Stimulated activated CD4-positive, alpha-beta T cell treated with anti-CD3 and anti-CD28 coated beads, Interleukin-15, amount 100 ng/mL, for 48 hours (primary cell): Measurements from ENCODE around the gene RASSF4.

Experiments used
- DNase-seq, 2 donors: peaks; one replicate each; pipeline ENCODE4 v3.0.0-alpha.2; 2020; ENCODE audit warnings: low read depth in 2 of 2

Gene RASSF4

DNA sequence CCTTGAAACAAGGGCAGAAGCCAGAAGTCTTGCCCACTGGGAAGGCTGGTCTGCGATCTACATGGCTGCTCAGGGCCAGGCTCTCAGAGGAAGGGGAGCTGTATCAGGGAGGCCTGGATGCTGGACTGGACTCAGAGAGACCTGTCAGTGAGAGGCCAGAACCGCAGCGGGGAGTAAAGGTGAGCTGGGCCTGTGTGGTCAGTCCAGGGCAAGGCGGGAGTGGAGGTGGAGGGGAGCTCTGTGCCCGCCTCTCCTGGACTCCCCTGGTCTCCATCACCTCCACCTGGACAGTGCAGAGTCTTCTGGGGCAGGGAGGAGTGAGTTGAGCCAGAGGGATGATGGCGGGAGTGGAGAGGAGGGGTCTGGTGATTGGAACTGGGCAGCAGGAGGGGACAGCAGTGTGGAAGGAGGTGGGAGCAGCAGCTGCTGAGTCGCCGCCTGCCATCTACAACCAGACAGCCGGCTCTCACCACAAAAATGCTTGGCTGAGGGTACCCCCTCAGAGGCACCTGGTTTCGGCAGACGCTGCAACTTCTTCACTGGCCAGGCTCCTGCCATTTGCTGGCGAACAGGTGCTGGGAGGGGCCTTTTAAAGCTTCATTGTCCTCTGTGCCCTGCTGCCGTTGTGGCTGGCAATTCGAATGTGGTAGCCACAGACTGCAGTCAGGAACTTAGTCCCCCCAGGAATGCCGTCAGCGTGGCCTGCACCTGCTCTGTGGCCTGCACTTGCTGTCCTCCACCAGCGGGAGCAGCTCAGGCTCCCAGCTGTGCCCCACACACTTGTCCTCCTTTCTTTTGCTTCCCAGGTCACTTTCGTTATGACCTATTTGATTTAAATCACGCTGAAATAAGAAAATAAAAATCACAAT, 3.5 kb downstream of the RASSF4 start:
- no peak for DNase-seq

GRCh38 chr10:44963772-44964633, 4.4 kb downstream of the RASSF4 start:
- DNase-seq, result no peak

DNA sequence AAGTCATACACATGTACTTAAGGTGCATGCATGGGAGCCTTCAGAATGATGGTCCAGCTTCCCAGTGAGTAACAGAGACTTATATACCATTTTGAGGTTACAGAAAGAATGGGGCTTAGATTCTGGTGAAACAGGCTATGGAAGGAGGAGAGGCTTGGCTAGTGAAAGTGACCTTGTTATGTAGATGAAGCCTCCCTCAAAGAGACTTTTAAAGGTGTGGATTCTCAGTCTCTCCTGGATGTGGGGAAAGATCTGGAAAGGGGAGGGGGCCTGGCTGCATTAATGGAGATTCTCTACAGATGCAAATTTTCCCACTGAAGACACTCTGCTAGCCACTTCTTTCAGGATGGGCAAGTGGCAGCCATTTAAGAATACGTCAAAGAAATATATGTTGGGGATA, 5.5 kb downstream of the RASSF4 start:
- DNase-seq, result no peak

DNA sequence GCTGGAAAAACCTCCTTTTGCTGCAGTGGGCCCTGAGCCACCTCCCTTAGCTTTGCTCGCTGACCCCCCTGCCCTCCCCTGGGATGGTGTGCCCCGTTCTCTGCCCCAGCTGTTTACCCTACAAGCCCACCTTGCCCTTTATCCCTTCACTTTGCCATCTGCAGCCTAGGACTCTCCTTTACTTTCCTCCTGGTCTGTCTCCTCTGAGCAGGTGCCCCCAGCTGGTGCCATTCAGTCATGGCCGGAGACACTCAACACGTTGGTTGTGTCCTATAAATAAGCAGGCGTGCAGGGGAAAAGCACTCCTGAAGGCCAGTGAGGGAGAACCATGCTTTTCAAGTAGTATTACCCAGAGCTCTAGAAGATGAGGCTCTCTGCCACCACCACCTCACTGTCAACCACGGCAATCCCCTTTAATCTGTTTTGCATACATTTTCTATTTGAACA, 6.1 kb downstream of the RASSF4 start:
- no peak for DNase-seq

GRCh38 chr10:44966129-44966815, 6.7 kb downstream of the RASSF4 start:
- no peak for DNase-seq

DNA sequence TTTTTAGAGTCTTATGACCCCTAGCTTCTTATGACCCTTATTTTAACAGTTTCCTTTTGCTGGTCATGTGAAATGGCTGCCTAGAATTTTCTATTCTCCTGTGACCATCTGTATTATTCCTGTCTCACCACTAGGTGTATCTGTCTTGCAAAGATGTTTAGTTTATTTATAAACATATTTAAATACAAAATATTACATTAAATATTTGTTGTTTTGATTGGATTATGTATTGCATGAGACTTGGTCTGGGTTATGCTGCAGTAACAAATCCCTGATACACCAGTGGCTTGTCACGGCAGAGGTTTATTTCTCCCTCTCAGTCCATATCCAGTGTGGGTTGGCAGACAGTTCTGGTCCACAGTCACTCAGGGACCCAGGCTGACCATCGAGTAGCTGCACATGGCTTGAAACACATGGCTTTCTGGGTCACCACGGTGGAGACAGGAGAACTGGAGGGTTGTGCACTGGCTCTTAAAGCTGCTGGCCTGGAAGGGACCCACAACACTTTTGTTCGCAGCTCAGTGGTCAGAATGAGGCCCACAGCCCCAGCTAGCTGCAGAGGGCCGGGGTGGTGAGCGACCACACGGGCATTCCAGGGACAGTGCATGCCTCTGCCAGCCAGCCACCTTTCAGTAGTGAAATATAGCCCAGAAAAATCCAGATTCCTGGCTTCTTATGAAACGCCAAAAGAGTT, 7.4 kb downstream of the RASSF4 start:
- DNase-seq, result no peak

DNA sequence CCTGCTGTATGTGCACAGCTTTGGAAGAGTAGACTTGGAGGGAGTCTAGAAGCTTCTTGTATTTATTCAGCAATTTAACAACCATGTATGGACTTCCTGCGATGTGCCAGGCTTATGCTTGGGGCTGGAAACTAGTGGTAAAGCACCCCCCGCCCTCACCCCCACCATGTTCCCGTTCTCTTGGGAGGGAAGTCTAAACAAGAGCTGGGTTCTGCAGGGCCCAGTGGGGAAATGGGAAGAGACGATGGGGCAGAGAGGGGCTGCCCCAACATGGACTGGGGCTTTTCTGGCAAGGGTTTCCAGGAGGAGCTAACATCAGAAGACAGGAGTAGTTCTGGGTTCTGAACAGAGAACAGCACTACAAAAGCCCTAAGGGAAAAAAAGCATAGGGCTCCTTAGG, 8.0 kb downstream of the RASSF4 start:
- no peak for DNase-seq

DNA sequence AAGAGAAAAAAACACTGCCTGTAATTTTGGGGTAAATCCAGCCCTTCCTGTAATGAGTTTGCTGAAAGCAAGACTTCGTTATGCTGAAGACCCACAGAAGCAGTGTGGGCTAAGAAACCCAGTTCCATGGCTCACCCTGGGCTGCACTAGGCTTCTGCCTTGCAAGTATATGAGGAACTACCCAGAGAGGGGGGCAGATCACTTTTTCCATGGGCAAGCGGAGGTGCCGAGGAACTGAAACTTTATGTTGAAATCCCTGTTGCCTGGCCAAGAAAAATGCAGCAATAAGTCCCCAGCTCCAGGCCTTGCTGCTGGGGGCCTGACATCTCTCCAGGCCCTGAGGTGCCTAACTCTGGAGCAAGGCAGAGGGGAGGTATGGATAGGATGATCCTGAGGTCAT, 8.5 kb downstream of the RASSF4 start:
- DNase-seq, result no peak

- DNase-seq, result no peak
These were observed 9.1 kb downstream of the RASSF4 start for GRCh38 chr10:44968500-44969400.

DNA sequence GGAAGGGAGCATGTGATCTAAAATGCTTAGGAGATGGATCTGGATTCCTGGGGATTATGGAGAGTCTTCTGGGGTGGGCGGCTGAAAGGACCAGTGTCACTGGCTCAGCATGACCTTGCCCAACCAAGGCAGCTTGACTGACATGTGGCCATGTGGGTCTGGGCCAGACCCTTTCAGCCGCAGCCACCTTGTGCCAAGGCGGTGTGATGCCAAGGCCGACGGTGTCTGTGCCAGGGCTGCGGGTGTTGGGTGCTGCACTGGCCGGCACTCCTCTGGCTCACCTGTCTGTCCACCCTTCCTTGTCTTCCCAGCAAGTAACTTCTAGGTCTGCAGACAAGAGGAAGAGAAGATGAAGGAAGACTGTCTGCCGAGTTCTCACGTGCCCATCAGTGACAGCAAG, 10.3 kb downstream of the RASSF4 start:
- no peak for DNase-seq

DNA sequence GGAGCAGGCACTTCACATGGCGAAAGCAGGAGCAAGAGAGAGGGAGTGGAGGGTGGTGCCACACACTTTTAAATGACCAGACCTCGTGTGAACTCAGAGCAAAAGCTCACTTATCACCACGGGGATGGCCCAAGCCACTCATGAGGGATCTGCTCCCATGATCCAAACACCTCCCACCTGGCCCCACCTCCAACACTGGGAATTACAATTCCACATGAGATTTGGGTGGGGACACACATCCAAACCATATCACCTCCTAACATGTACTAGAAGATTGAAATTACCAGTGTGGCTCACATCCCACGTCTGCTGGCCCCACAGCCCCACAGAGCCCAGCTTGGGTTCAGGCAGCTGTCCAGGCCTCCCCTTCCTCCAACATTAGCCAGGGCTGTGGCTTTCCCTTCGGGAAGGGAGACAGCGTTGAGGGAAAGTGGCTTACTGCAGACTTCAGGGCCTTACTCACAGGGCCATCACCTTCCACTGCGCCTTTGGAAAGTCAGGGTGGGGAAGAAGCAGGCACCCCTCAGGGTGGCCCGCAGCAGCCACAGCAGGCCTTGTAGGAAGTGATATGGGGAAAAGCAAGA, 11.3 kb downstream of the RASSF4 start:
- DNase-seq, result no peak

DNA sequence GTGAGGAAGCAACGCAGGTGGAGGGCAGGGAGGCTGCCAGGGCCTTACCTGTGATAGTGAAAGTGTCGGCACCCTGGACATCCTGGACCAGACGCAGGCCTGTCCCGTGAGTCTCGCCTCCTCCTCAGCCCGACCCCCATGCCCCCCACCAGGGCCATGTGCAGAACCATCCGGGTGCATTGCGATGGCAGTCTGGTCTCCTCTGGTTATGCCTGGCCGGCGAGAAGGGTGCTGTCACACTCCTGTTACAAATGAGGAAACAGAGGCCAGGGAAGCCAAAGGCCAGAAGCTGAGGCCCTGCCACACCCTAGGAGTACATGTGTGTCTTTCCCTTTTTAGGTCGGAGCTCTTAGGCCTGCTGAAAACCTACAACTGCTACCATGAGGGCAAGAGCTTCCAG, 11.8 kb downstream of the RASSF4 start:
- no peak for DNase-seq

DNA sequence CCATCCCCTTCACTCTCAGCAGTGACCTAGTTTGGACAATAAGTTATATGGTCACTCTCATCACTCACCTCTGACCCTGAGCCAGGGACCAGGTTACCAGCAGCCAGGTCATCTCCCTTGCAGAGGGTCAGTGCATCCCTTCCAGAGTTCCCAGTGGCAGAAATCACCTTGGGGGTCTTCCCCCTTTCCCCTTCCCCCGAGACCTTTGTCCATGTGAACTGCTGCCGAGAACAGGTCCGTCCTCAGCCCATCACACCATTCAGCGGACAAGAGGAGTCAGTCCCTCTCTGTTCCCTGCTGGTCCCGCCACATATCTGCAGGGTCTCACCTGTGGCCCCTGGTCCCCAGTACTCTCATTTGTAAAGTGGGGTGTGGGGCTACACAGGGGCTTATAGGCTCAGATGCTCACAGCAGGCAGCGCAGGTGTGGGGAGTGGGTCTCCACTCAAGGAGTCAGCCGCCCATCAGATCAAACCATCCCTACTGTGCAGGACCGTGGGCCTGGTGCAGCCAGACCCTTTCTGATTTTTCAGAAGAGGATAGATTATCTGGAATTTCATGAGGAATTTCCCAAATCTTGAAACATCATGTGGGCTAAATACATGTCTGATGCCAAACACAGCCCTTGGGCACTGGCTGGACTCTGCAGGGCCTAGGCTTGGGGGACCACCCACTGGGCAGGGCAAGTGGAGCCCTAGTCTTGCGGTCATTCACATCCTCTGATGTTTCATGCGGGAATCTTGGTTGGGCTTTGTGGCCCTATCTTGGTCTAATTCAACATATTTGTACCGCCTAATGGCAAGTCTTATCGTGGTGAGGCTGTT, 12.5 kb downstream of the RASSF4 start:
- no peak for DNase-seq

GRCh38 chr10:44972874-44973306, 13.3 kb downstream of the RASSF4 start:
- no peak for DNase-seq

GRCh38 chr10:44973323-44974081, 13.9 kb downstream of the RASSF4 start:
- DNase-seq, result no peak

DNA sequence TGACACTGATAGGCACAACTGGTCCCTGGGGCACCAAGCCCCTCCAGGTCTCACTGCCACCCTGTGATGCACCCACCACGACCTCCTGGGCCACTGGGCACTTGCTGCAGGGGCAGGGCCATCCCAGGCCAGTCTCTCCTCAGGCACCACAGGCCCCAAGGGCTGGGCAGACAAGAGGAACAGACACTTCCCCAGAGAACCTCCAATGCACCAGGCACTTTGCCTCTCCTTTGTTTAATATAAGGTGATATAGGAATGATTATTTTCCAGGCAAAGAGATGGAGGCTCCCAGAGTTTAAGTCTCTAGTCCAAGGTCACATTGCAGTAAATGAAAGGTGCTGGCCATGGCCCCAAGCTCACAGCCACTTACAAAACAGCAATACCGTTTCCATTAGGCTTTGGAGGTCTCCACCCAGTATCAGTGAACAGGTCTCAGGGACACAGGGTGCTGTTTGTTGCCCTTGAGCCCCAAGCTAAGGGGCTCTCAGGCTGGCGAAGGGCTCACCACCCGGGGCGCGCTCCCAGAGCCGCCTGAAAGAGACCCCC, 14.6 kb downstream of the RASSF4 start:
- no peak for DNase-seq

DNA sequence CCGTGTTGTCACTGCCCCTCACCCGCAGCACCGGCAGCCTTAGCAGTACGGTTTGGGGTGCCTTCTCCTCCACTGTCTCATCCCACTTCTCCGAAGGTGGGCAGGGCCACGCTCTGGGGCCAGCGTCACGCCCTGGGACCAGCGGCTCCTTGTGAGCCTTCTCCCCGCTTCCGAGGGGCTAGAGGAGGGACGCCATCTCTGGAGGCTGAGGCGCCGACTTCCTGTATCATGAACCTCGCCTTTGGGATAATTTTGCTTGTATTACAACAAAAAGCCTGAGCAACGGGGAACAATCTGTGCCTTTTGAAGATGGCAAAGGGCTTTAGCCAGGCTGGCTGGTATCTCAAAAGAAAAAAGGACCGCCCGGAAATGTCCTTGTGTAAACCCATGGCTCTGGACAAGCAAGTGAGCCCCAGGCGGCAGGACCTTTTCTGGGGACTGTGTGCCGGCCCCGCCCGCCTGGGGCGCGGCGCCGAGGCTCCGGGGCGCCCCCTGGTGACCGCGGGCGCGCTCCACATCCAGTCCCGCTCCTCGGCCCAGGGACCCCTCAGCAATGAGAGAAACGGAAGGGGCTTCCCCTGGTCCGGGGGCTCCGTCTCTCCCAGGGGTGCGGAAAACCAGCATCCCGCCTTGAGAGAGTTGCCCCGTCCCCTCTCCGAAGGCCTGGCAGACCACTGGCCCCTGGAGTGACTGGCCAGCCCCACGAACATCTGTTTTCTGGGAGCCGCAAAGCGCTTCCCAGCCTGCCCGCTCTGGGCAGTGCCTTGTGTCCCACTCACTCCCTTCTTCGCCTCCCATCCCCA, 15.2 kb downstream of the RASSF4 start:
- peak in 1 of 2 donors; percentile 49 for DNase-seq
